Lung (tissue), 12 donors: Measurements from ENCODE around the gene SPATC1L. TPM values are rescaled to one million over a fixed set of nuclear protein-coding genes. Genes with fewer than 3 reads are reported as not detected.
A peak's percentile ranks its signal among the peaks of the same experiment; 100 is the strongest.

Experiments used
- ATAC-seq: fragments of 200-7000 bp; cut with Tn5 transposase; one replicate; pipeline ENCODE4 v1.9.1; 2020; ENCODE audit warnings: moderate number of reproducible peaks; ENCODE audit not compliant: insufficient read depth, low FRiP score
- DNase-seq, 3 donors: peaks; one replicate each; pipeline ENCODE4 v3.0.0-alpha.2; 2013 to 2017
- H3K27ac ChIP-seq, 2 donors: one replicate each; pipeline ENCODE4 v1.5.1; 2013; ENCODE audit warnings: mild to moderate bottlenecking in 2 of 2, moderate library complexity in 2 of 2, control low read depth in 1 of 2, inconsistent platforms in 1 of 2, low read depth in 1 of 2, low read length in 1 of 2
- H3K27me3 ChIP-seq, 3 donors: one replicate each; pipeline ENCODE4 v1.5.1; 2013; ENCODE audit warnings: low read length in 2 of 3; ENCODE audit not compliant: control insufficient read depth in 3 of 3, insufficient read depth in 3 of 3
- H3K36me3 ChIP-seq, 4 donors: one replicate each; pipeline ENCODE4 v1.5.1; 2013; ENCODE audit warnings: low read length in 4 of 4, mild to moderate bottlenecking in 1 of 4, moderate library complexity in 1 of 4; ENCODE audit not compliant: control insufficient read depth in 4 of 4, insufficient read depth in 4 of 4
- H3K4me1 ChIP-seq, 5 donors: one replicate each; pipeline ENCODE4 v1.5.1; 2013; ENCODE audit warnings: low read length in 5 of 5, mild to moderate bottlenecking in 2 of 5, moderate library complexity in 1 of 5; ENCODE audit not compliant: control insufficient read depth in 5 of 5, insufficient read depth in 5 of 5
- H3K4me3 ChIP-seq: one replicate; pipeline ENCODE4 v1.5.1; 2013; ENCODE audit warnings: mild to moderate bottlenecking, control low read depth, moderate library complexity
- H3K9ac ChIP-seq, 2 donors: one replicate each; pipeline ENCODE4 v1.5.1; 2013; ENCODE audit warnings: low read length in 2 of 2, control low read depth in 1 of 2; ENCODE audit not compliant: insufficient read depth in 1 of 2
- H3K9me3 ChIP-seq, 4 donors: one replicate each; pipeline ENCODE4 v1.5.1; 2013; ENCODE audit warnings: low read length in 3 of 4, mild to moderate bottlenecking in 1 of 4, moderate library complexity in 1 of 4; ENCODE audit not compliant: control insufficient read depth in 4 of 4, insufficient read depth in 3 of 4
- WGBS, 2 donors: extraction: QIAGEN DNeasy Blood & Tissue Kit; methylation state at CpG; one replicate each; pipeline ENCODE4 v1.1.7; 2013; 5-methylcytosine and 5-hydroxymethylcytosine counted together
- polyA plus RNA-seq, 2 donors: library from polyadenylated mRNA; stranded (reverse); fragments of 200-250 nt; gene quantifications; one replicate each; pipeline ENCODE4 v1.2.1, GENCODE V29; 2013
- total RNA-seq, 2 donors: library from RNA; depleted of rRNA in 1 of 2; stranded (reverse); fragments of >200 nt in 1 of 2; gene quantifications; one replicate each; pipeline ENCODE4 v1.2.1, GENCODE V29; 2014 to 2021
- TF ChIP-seq, protein P1 (sequence below): IDR thresholded peaks from 2 replicates; pipeline ENCODE4 v1.5.1; 2012; ENCODE audit warnings: mild to moderate bottlenecking; ENCODE audit errors: control extremely low read depth, extremely low read depth
- donor health status: control.
- donor health status: control.
- donor health status: Bipolar disorder and iron deficiency.
- donor health status: healthy.
- donor health status: DM: yes; HTN: yes; CAD: no.

Gene SPATC1L
- total and polyA plus RNA-seq, 4 donors: 6.6 to 15.6 (median 11.0) TPM

DNA sequence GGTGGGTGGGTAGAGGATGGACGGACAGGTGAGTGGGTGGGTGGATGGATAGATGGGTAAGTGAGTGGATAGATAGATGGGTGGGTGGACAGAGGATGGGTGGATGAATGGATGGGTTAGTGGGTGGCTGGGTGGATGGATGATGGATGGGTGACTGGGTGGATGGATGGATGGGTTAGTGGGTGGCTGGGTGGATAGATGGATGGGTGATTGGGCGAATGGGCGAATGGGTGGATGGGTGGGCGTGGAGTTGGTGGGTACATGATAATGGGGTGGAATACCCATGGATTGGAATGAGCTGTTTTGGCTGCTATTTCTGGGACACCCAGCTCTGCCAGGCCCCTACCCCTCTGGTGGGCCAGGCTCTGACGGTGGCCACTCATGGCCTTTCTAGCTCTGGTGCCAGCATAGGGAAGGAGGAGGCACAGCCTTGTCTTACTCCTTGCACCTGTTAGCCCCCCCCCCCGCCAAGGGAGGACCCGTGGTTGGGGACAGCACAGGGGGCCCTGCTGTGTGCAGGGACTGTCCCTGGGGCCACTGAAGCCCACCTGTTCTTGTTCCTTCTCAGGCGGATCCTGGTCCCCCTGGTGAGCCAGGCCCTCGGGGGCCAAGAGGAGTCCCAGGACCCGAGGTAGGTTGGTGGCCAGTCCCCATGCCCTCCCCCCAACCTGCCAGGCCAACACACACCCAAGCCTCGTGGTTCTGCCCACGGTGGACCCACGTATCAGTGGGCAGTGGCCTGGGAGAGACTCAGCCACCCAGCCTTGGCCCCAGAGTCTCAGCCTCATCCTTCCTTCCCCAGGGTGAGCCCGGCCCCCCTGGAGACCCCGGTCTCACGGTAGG lies 60.0 kb downstream of the SPATC1L start:
- Histone ChIP-seq H3K9ac (no peak overlapping the region), H3K4me3 (no peak overlapping the region), H3K27me3 (no peaks in the 10 kb centered on the region), H3K9me3 (no peaks in the 10 kb centered on the region), H3K27ac (no peak overlapping the region), H3K36me3 (peaks cover 0 to 44% (median 21%) of the 10 kb centered on the region in 4 donors), H3K4me1 (no peaks in the 10 kb centered on the region)
- 92 to 93% methylated on average over 16 of the region's 16 CpGs for WGBS, 2 donors
- TF ChIP-seq, protein P1, sequence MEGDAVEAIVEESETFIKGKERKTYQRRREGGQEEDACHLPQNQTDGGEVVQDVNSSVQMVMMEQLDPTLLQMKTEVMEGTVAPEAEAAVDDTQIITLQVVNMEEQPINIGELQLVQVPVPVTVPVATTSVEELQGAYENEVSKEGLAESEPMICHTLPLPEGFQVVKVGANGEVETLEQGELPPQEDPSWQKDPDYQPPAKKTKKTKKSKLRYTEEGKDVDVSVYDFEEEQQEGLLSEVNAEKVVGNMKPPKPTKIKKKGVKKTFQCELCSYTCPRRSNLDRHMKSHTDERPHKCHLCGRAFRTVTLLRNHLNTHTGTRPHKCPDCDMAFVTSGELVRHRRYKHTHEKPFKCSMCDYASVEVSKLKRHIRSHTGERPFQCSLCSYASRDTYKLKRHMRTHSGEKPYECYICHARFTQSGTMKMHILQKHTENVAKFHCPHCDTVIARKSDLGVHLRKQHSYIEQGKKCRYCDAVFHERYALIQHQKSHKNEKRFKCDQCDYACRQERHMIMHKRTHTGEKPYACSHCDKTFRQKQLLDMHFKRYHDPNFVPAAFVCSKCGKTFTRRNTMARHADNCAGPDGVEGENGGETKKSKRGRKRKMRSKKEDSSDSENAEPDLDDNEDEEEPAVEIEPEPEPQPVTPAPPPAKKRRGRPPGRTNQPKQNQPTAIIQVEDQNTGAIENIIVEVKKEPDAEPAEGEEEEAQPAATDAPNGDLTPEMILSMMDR: no peak
- DNase-seq (peak in 1 of 3 donors; percentile 10), ATAC-seq (no peak)

GRCh38 chr21:46122758-46123683 lies 61.2 kb downstream of the SPATC1L start:
- Histone ChIP-seq H3K27me3 (no peaks in the 10 kb centered on the region), H3K27ac (no peak overlapping the region), H3K9me3 (no peaks in the 10 kb centered on the region), H3K9ac (no peak overlapping the region), H3K36me3 (peaks cover 0 to 52% (median 26%) of the 10 kb centered on the region in 4 donors), H3K4me3 (no peak overlapping the region), H3K4me1 (no peaks in the 10 kb centered on the region)
- no peak for ATAC-seq
- peak in 1 of 3 donors; percentile 9 for DNase-seq
- TF ChIP-seq, protein P1: no peak
- WGBS, 2 donors: 88 to 90% methylated on average over 11 to 12 of the region's 12 CpGs

DNA sequence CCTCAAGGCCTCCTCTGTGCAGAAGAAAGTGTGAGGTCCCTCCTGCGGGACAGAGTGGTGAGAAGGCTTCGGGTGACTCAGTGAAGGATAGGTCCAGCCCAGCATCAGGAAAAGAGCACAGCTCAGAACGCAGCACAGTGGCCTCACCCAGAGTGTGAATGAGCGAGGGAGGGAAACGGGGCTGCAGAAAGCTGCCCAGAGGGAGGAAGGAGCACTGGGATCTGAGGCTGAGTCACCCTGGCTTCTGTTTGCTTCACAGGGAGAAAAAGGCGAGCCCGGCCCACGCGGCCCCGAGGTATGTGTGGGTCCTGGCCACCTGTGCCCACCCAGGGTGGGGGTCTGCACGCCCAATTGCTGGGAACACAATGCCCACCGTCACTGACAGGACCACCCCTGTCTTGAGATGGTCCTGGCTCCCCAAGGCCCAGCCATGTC lies 62.0 kb downstream of the SPATC1L start:
- Histone ChIP-seq H3K36me3 (peaks cover 0 to 50% (median 28%) of the 10 kb centered on the region in 4 donors), H3K27me3 (no peaks in the 10 kb centered on the region), H3K9ac (no peak overlapping the region), H3K27ac (no peak overlapping the region), H3K4me3 (no peak overlapping the region), H3K9me3 (no peaks in the 10 kb centered on the region), H3K4me1 (no peaks in the 10 kb centered on the region)
- ATAC-seq (no peak), DNase-seq (no peak)
- 88 to 91% methylated on average over 12 of the region's 12 CpGs for WGBS, 2 donors
- TF ChIP-seq, protein P1: no peak
